ENCODE measurements around the gene EARS2. TPM values are rescaled to one million over a fixed set of nuclear protein-coding genes. Genes with fewer than 3 reads are reported as not detected.

The EARS2 gene
- polyA plus RNA-seq, 1 donor from 2014 or later: 14.4 TPM

GRCh38 chr16:23510164-23510914, 46.8 kb downstream of the EARS2 start, which contains the start of gene GGA2:
Gene GGA2 (minus strand): TSS chr16:23510494. CDS start chr16:23510411, 83 bp downstream.
- Mint-ChIP-seq H3K36me3 (no peaks in the 10 kb centered on the region), H3K9me3 (peaks cover 0 to 2% (median 0%) of the 10 kb centered on the region in 3 donors), H3K4me3 (peak within 1 kb of the TSS; percentile 92 to 98 (median 94)), H3K4me1 (peaks cover 24 to 30% (median 30%) of the 10 kb centered on the region in 3 donors), H3K27me3 (no peaks in the 10 kb centered on the region), H3K27ac (peak within 1 kb of the TSS; percentile 86 to 98 (median 95))

GRCh38 chr16:23509782-23510163, 47.4 kb downstream of the EARS2 start:
- peak overlapping the region; percentile 92 to 98 (median 94) for H3K4me3 Mint-ChIP-seq
- H3K36me3 Mint-ChIP-seq: no peaks in the 10 kb centered on the region
- peak overlapping the region; percentile 86 to 95 (median 92) for H3K27ac Mint-ChIP-seq
- H3K4me1 Mint-ChIP-seq: peaks cover 30 to 35% (median 32%) of the 10 kb centered on the region in 3 donors
- peaks cover 0 to 2% (median 0%) of the 10 kb centered on the region in 3 donors for H3K9me3 Mint-ChIP-seq
- no peaks in the 10 kb centered on the region for H3K27me3 Mint-ChIP-seq

- Mint-ChIP-seq H3K4me1 (peaks cover 34 to 39% (median 34%) of the 10 kb centered on the region in 3 donors), H3K9me3 (peaks cover 0 to 2% (median 0%) of the 10 kb centered on the region in 3 donors), H3K27me3 (no peaks in the 10 kb centered on the region), H3K27ac (peak overlapping the region; percentile 86 to 95 (median 92)), H3K4me3 (peak overlapping the region; percentile 92 to 98 (median 94)), H3K36me3 (no peaks in the 10 kb centered on the region)
Observed at GRCh38 chr16:23509441-23509754, 47.8 kb downstream of the EARS2 start.

GRCh38 chr16:23508589-23509440, 48.3 kb downstream of the EARS2 start:
- Mint-ChIP-seq H3K36me3 (no peaks in the 10 kb centered on the region), H3K27ac (peak overlapping the region; percentile 86 to 95 (median 92)), H3K4me3 (peak overlapping the region; percentile 92 to 98 (median 94)), H3K27me3 (no peaks in the 10 kb centered on the region), H3K4me1 (peaks cover 39 to 45% (median 39%) of the 10 kb centered on the region in 3 donors), H3K9me3 (peaks cover 0 to 2% (median 0%) of the 10 kb centered on the region in 3 donors)

GRCh38 chr16:23506606-23506994, 50.5 kb downstream of the EARS2 start:
- peaks cover 50 to 59% (median 58%) of the 10 kb centered on the region in 3 donors for H3K4me1 Mint-ChIP-seq
- no peaks in the 10 kb centered on the region for H3K27me3 Mint-ChIP-seq
- peak overlapping the region; percentile 84 to 92 (median 92) for H3K27ac Mint-ChIP-seq
- peak overlapping the region; percentile 92 to 98 (median 94) for H3K4me3 Mint-ChIP-seq
- H3K36me3 Mint-ChIP-seq: no peaks in the 10 kb centered on the region
- peaks cover 0 to 2% (median 0%) of the 10 kb centered on the region in 3 donors for H3K9me3 Mint-ChIP-seq

- Mint-ChIP-seq H3K4me3 (peak overlapping the region; percentile 92 to 98 (median 94)), H3K27ac (peak overlapping the region; percentile 84 to 92 (median 92)), H3K9me3 (peaks cover 0 to 2% (median 0%) of the 10 kb centered on the region in 3 donors), H3K36me3 (no peaks in the 10 kb centered on the region), H3K4me1 (peaks cover 57 to 65% (median 63%) of the 10 kb centered on the region in 3 donors), H3K27me3 (no peaks in the 10 kb centered on the region)
Observed at GRCh38 chr16:23505671-23506605, 51.2 kb downstream of the EARS2 start.

GRCh38 chr16:23505180-23505665, 51.9 kb downstream of the EARS2 start:
- Mint-ChIP-seq H3K36me3 (no peaks in the 10 kb centered on the region), H3K4me1 (peaks cover 64 to 70% (median 67%) of the 10 kb centered on the region in 3 donors), H3K27ac (peak overlapping the region; percentile 84 to 94 (median 92)), H3K4me3 (peak overlapping the region; percentile 92 to 98 (median 94)), H3K27me3 (no peaks in the 10 kb centered on the region), H3K9me3 (peaks cover 0 to 2% (median 0%) of the 10 kb centered on the region in 3 donors)

- Mint-ChIP-seq H3K4me1 (peaks cover 70 to 76% (median 73%) of the 10 kb centered on the region in 3 donors), H3K36me3 (no peaks in the 10 kb centered on the region), H3K27ac (peak overlapping the region; percentile 84 to 94 (median 92)), H3K27me3 (no peaks in the 10 kb centered on the region), H3K9me3 (peaks cover 0 to 2% (median 0%) of the 10 kb centered on the region in 3 donors), H3K4me3 (peak overlapping the region; percentile 92 to 98 (median 94))
Observed at GRCh38 chr16:23504453-23505179, 52.5 kb downstream of the EARS2 start.

- Mint-ChIP-seq H3K27me3 (no peaks in the 10 kb centered on the region), H3K36me3 (no peaks in the 10 kb centered on the region), H3K27ac (peak overlapping the region; percentile 84 to 94 (median 92)), H3K4me3 (peak overlapping the region in 3 of 4 donors; percentile 51 to 94 (median 92)), H3K4me1 (peaks cover 72 to 77% (median 74%) of the 10 kb centered on the region in 3 donors), H3K9me3 (peaks cover 0 to 2% (median 0%) of the 10 kb centered on the region in 3 donors)
Observed at GRCh38 chr16:23504076-23504452, 53.1 kb downstream of the EARS2 start.

GRCh38 chr16:23502466-23502865, 54.7 kb downstream of the EARS2 start:
- Mint-ChIP-seq H3K27ac (peak overlapping the region; percentile 47 to 92 (median 53)), H3K4me1 (peaks cover 73 to 83% (median 80%) of the 10 kb centered on the region in 3 donors), H3K27me3 (no peaks in the 10 kb centered on the region), H3K36me3 (no peaks in the 10 kb centered on the region), H3K4me3 (peak overlapping the region in 3 of 4 donors; percentile 46 to 68 (median 49)), H3K9me3 (no peaks in the 10 kb centered on the region)

GRCh38 chr16:23501291-23501690, 55.9 kb downstream of the EARS2 start:
- peak overlapping the region in 2 of 4 donors; percentile 48 to 81 for H3K4me3 Mint-ChIP-seq
- H3K4me1 Mint-ChIP-seq: peaks cover 70 to 83% (median 81%) of the 10 kb centered on the region in 3 donors
- H3K27ac Mint-ChIP-seq: peak overlapping the region; percentile 24 to 94 (median 92)
- H3K36me3 Mint-ChIP-seq: peaks cover 2% of the 10 kb centered on the region
- H3K9me3 Mint-ChIP-seq: no peaks in the 10 kb centered on the region
- H3K27me3 Mint-ChIP-seq: no peaks in the 10 kb centered on the region

GRCh38 chr16:23500862-23501225, 56.3 kb downstream of the EARS2 start:
- Mint-ChIP-seq H3K27ac (peak overlapping the region; percentile 24 to 94 (median 92)), H3K27me3 (no peaks in the 10 kb centered on the region), H3K36me3 (peaks cover 3% of the 10 kb centered on the region), H3K4me3 (peak overlapping the region in 3 of 4 donors; percentile 48 to 81 (median 54)), H3K9me3 (no peaks in the 10 kb centered on the region), H3K4me1 (peaks cover 66 to 80% (median 78%) of the 10 kb centered on the region in 3 donors)

GRCh38 chr16:23500212-23500861, 56.8 kb downstream of the EARS2 start:
- Mint-ChIP-seq H3K36me3 (peaks cover 5% of the 10 kb centered on the region), H3K4me3 (peak overlapping the region; percentile 10 to 89 (median 78)), H3K27me3 (no peaks in the 10 kb centered on the region), H3K27ac (peak overlapping the region; percentile 92 to 94 (median 92)), H3K4me1 (peaks cover 65 to 79% (median 75%) of the 10 kb centered on the region in 3 donors), H3K9me3 (no peaks in the 10 kb centered on the region)
